GM10266 (cell line): ENCODE data around the gene CPNE7.

Experiments used
- DNase-seq: peaks from one replicate; pipeline ENCODE4 v3.0.0; 2012; ENCODE audit errors: extremely low spot score
- CTCF ChIP-seq: IDR thresholded peaks from 2 replicates; pipeline ENCODE4 v1.5.1; 2012; ENCODE audit warnings: mild to moderate bottlenecking, low read depth; ENCODE audit not compliant: control insufficient read depth, insufficient read depth; ENCODE audit errors: missing control alignments

CPNE7 gene

DNA sequence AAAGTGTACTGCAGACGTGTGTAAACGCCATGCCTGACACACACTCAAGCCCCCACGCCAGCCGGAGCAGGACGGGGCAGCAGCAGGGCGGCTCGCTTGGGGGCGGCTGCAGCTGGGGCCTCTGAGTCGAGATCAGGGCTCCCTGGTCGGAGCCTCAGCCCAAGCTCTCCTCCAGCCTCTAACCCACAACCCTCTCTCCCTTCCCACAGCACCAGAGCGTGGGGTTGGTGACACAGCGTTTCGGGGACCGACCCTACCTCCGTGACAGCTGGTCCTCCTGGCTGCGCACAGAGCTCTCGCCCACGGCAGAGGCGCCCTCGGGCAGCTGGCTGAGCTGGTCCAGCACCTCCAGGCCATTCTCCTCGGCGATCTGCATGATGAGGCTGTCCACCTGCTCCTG is 70.7 kb downstream of the CPNE7 start:
- no peak for DNase-seq
- TF ChIP-seq CTCF: no peak
